DMS79 (cell line): ENCODE results near the gene GATAD2B.
"Not testable (repeated sequence)": the region's sequence is repeated elsewhere in the genome, so short reads cannot be mapped to it uniquely, and the experiment has no call there.

Source experiments
- DNase-seq: peaks from one replicate; lab custom pipeline; 2025; lab: John Stamatoyannopoulos, UW

GATAD2B gene

DNA sequence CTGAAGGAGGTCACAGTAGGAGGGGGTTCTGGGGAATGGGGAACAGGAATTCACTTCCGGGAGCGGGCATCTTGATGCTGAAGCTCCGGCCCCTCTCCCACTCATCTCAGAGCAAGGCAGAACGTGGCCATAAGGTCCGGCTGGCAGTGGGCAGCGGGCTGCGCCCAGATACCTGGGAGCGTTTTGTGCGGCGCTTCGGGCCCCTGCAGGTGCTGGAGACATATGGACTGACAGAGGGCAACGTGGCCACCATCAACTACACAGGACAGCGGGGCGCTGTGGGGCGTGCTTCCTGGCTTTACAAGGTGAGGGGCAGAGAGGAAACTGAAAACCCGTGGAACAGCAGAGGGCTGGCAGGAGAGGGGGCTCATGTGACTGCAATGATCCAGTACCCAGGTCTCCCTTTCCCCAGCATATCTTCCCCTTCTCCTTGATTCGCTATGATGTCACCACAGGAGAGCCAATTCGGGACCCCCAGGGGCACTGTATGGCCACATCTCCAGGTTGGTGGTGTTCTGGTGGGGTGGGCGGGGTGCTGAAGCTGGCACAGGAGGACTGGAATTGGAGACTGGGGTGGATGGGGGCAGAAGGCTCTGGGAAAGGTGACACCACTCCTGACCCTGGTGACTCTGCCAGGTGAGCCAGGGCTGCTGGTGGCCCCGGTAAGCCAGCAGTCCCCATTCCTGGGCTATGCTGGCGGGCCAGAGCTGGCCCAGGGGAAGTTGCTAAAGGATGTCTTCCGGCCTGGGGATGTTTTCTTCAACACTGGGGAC is 144.5 kb downstream of the GATAD2B start:
- no peak for DNase-seq

DNA sequence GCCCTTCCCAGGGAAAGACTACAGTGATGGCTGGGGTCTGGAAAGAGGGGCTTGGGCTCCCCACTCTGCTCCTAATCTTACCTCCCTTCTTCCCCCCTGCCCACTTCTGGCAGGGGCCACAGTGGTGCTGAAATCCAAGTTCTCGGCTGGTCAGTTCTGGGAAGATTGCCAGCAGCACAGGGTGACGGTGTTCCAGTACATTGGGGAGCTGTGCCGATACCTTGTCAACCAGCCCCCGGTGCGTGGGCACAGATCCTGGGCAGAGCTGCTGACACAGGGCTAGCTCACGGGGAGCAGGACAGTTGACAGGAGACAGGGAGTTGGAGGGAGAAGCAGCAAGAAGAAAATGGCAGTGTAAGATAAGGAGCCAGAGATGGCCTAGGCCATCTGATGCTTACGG is 145.1 kb downstream of the GATAD2B start:
- DNase-seq, result no peak

DNA sequence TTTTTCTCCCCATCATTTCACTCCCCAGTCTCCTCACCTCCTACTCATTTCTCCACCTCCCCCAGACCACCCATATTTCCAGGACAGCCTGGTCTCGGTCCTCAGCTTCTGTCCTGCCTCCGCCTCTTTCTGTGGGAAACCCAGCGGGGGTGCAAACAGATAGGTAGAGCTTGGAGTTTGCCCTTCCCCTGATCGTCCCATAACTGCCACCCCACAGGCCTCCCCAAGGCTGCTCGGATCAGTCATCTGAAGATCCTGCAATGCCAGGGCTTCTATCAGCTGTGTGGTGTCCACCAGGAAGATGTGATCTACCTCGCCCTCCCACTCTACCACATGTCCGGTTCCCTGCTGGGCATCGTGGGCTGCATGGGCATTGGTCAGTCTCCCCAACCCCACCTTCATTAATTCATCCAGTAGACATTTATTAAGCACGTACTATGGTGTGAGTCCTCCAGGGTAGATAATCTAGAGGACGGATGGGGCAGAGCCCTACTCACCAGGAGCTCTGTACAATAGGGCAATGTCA is 145.9 kb downstream of the GATAD2B start:
- DNase-seq, result no peak

DNA sequence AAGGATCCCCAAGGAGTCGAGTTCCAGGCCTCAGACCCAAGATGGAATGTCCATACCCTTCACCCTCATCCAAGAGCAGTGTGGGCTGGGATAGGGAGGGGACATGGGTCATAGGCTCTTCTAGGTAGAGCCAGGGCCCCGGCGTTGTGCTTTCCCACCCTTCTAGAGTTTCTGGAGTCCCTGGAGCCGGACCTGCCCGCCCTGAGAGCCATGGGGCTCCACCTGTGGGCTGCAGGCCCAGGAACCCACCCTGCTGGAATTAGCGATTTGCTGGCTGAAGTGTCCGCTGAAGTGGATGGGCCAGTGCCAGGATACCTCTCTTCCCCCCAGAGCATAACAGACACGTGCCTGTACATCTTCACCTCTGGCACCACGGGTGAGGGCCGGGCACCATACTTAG is 146.4 kb downstream of the GATAD2B start:
- DNase-seq, result peak; percentile 34

DNA sequence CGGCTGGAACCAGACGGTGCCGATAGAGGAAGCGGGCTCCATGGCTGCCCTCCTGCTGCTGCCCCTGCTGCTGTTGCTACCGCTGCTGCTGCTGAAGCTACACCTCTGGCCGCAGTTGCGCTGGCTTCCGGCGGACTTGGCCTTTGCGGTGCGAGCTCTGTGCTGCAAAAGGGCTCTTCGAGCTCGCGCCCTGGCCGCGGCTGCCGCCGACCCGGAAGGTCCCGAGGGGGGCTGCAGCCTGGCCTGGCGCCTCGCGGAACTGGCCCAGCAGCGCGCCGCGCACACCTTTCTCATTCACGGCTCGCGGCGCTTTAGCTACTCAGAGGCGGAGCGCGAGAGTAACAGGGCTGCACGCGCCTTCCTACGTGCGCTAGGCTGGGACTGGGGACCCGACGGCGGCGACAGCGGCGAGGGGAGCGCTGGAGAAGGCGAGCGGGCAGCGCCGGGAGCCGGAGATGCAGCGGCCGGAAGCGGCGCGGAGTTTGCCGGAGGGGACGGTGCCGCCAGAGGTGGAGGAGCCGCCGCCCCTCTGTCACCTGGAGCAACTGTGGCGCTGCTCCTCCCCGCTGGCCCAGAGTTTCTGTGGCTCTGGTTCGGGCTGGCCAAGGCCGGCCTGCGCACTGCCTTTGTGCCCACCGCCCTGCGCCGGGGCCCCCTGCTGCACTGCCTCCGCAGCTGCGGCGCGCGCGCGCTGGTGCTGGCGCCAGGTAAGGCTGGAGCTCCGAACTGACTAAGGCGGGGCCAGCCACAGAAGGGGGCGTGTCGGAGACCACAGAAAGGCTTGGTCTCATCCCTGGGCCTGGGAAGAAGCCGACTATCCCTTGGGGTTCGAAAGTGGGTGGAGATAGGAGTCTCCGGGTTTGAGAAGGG is 147.1 kb downstream of the GATAD2B start:
- peak; percentile 74 for DNase-seq

DNA sequence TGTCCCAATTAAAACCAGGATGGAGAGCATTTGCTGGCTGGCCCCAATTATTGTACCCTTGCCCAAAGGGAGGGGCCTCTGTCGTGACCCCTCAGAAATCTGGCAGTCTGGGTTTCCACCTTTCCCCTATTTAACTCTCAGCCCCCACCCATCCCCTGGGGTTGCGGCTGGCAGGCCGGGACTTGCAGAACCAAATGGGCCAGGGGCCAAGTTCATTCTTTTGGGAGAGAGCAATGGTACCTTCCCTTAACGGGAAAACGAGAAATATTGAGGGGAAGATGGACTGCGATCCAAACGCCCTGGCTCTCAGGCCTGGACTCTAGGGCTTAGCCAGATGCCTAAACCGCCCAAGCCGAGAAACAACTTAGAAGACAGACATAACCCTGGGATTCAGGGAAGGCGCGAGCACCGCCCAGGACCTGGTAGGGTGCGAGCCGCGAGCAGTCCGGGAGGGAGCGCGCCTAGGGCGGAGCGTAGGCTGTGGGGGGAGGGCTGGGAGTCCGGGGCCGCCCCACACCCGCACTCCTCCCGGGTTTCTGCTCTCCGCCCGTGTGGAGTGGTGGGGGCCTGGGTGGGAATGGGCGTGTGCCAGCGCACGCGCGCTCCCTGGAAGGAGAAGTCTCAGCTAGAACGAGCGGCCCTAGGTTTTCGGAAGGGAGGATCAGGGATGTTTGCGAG is 147.9 kb downstream of the GATAD2B start, which contains the start of gene SLC27A3:
Gene SLC27A3 (plus strand): TSS at position 628 of the 678 bp plus-strand sequence. CDS start 91 bp downstream, outside the sequence.
- DNase-seq, result peak; percentile 49

DNA sequence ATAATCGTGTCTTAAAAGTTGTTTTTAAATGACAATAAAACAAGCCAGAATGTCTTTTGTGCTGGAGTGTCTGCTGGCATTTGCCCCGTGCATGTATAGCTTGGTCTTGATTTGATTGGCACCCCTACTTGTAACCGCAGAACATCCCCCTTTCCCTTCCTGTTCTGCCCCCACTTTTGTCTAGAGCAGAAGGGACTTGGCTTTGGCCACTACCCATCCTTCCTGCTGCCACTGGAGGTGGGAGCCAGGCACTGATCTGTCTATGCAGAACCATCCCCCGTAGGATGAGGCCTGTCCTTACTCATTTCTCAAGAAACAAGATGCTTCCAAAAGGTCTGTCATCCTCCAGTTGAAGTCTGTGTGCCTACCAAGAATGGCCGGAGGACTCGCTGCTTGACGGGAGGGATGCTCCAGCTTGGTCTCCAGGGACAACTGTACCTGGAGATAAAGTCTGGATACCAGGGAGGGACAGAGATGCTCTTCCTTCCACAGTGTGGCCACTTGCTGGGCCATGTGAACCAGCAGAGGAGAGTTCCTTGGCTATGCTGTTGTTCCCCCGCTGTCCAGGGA is 148.7 kb downstream of the GATAD2B start:
- DNase-seq, result no peak

DNA sequence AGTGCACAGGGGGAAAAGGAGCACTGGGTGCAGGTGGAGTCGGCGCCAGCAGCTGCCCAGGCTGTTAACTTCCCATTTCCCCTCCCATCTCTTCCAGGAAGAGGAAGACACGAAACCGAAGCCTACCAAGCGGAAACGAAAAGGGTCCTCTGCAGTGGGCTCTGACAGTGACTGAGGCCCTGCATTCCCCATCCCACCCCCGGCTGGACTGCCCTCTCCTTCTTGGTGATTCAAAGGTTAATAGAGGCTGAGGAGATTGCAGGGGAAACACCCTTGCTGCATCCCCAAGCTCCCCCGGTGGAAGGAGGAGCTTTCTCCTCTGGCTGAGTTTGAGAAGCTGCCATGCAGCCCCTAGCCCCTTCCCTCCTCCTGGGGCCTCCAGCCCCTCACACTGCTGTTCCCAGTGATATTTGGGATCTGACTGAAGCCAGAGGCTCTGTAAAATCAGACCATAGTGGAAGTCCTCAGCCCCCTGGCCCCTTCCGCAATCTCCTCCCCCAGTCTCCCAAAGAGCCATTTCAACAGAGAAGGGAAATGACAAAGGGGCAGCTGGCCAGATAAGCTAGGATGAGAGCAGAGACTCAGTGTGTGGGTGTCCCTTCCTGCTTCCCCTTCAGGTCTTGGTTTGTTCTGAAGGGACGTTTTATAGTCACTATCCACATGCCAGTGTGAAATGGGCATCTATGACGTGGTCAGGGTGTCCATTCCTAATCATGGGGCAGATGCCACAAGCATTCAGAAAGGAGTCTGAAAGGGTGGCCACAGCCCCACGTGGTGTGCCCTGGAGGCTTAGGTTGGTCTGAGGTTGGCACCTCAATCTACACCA is 149.5 kb downstream of the GATAD2B start:
- DNase-seq, result no peak

DNA sequence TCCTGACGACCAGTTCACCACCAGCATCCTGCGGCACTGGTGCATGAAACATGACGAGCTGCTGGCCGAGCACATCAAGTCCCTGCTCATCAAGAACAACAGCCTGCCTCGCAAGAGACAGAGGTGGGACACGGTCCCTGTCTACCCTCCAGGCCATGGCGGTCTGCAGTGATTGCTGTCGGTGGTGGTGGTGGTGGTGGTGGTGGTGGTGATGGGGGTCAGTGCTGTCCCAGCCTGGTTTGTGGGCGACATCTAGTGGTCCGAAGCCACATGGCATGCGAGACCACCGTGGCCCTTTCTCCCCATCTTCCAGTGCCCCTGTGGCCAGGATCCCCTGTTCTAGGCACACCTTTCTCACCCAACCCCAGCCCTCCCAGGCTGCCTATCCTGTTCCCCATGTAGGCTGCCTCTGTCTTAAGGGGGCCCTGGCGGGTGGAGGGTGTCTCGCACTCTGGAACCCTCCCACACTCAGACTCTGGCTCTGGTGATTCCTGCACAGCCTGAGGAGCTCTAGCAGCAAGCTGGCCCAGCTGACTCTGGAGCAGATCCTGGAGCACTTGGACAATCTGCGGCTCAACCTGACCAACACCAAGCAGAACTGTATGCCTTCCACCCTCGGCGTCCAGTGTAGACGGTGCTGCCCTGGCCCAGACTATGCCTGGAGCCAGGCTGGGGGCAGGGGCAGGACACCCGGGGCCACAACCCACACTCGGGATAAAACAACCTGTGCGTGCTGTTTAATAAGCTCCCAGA is 150.8 kb downstream of the GATAD2B start:
- DNase-seq, result no peak

DNA sequence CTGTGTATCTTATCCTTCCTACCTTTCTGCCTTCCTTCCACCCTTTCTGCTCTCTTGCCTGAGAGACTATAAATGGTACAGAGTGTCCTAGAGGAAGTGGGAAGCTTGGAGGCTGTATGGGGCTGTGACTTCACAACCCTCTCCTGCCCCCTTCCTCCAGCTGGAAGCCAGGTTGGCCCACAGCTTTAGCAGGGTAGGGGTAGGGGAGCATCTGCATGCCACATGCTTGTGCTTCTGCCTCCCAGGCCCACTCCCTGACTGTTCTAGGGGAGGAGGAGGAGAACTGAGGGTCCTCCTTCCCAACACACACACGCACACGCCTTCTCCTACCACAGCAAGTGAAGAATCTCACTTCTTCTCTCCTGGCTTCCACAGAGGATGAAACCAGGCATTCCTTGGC is 151.5 kb downstream of the GATAD2B start:
- DNase-seq, result no peak

DNA sequence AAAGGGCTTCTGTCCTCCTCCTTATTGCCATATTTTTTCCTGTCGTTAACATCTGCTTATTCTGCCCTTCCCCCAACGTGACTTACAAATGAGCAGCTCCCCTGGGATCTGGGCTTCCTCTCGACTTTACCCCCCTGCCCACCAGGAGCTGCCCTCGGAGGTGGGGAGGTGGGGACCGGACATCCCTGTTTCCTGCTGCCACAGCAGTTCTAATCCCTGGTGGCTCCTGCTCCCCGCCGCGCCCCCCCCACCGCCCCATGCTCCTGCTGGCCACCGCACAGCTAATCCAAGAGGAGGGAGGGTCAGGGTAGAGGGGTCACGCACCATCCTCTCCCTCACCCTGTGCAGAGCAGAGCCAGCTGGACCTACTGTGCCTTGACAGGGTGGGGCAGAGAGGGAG is 152.0 kb downstream of the GATAD2B start:
- no peak for DNase-seq

DNA sequence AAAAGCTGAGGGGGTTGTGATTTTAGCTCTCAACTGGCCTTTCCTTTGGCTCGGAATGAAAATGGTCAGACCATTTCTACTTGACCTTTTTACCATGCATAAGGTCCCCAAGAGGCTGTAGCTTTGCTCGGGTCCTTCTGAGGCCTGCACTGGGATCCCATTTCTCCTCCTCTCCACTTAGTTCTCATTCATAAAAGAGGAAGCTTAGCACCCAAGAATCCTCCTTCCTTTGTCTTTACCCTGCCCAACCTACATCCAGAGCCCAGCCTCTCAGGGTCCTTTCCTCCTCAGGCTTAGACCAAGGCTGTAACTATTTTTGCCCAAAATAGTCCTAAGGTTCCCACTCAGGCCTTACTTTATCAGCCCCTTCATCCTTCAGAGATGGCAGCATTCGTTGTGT is 153.6 kb downstream of the GATAD2B start:
- no peak for DNase-seq

DNA sequence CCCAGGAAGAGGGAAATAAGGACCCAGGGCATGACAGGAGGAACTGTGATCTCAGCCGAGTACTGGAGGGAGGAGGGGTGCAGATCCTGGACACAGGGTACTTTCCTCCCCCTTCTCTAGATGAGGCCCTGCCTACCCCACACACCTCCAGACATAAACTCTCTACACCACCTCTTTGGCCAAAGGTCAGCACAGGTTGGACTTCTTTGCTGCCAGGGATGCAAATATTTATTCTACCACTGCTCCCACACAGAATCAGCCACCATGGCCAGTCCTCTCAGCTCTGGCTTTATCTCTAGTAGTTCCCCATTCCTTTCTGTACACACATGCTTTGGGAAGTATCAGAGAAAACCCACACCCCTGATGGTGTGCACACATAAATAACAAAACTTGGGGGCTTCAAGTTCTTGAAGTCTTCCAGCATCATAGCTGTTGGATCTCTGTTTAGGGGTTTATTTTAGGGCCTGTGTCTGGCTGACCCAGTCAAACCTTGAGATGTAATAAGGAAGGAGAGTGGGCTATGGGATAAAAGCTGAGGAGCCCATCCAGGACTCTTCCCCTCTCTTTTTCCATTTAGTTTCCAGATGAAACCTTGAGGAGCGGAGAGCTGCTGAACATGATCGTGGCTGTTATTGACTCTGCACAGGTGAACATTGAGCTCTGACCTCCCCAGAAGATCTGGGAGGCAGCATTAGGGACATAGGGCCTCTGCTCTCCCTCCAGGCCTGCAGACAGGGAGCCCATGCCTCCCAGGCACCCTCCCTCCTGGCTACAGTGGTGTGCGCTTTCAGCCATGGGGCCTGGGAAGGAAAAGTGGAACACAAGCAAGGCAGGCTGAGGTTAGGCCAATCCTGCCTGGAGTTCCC is 154.2 kb downstream of the GATAD2B start:
- DNase-seq, result no peak

DNA sequence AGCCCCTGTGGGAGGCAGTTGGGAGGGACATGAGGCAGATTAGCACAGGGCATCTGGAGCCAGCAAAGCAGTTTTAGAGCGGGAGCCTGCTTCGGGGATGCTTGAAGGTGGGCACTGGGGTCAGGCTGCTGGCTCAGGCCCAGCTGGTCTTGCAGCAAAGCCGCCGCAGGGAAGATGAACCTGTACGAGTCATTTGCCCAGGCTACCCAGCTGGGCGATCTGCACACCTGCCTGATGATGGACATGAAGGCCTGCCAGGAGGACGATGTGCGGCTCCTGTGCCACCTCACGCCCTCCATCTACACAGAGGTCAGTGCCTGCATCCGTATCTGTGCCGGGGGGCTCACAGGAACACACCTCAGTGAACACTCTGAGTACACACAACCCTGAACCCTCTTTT is 155.3 kb downstream of the GATAD2B start:
- no peak for DNase-seq

DNA sequence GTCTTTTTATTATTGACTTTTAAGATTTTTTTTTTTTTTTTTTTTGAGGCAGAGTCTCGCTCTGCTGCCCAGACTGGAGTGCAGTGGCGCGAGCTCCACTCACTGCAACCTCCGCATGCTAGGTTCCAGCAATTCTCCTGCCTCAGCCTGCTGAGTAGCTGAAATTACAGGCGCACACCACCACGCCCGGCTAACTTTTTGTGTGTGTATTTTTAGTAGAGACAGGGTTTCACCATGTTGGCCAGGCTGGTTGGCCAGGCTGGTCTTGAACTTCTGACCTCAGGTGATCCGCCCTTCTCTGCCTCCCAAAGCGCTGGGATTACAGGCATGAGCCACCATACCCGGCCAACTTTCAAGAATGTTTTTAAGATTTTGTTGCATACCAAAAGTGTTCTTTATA is 156.1 kb downstream of the GATAD2B start:
- not testable (repeated sequence) for DNase-seq

DNA sequence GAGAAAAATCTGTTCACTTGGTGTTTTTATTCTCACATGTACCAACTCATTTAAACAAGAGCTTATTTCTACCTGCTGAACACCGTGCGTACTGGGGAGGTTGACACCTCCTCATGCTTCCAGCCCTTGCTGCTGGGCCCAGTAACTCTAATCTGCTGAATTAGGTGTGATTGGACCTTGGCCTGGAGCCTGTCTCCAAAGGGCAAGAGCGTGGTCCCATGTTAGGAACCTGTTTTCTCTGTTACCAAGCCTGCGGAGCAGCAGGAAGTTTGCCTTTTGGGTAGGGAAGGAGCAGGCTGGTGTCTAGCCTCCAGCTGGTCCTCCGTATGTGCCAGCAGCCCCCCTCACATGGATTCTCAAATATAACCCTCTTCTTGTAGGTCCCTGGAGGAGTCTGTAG is 158.5 kb downstream of the GATAD2B start:
- DNase-seq, result no peak

DNA sequence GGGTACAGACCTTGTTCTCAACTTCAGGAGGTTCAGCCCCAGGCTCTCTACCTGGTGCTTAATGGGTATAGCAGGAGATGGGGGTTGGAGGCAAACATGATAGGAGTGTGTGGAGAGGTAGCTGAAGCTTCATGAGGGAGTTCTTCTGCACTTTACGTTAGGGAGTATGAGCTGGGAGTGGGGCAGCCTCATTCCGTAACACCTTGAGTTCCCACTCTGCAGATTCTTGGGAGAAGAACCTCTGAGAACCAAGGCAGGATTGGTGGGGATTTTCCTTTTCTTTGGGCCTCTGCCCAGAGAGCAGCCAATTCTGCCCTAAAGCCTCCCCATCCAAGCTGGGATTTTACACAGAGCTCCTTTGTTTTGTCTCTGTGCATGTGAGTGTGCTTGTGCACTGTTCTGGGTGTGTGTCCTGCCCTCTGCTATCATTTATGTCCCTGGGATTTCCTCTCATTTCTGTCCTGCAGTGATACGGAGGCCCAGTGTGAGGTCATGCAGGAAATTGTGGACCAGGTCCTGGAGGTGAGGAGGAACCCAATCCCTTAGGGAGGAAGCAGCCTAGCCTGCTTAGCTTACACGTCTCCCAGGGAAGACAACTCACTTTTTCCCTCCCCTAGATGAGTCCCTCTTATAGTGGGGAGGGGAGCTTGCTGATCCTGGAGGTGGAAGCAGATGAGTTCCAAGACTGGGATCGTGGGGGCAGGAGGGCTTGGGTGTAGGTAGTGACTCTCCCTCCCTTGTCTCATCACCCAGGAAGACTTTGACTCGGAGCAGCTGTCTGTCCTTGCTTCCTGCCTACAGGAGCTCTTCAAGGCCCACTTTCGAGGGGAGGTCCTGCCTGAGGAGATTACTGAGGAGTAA is 159.2 kb downstream of the GATAD2B start:
- DNase-seq, result no peak

DNA sequence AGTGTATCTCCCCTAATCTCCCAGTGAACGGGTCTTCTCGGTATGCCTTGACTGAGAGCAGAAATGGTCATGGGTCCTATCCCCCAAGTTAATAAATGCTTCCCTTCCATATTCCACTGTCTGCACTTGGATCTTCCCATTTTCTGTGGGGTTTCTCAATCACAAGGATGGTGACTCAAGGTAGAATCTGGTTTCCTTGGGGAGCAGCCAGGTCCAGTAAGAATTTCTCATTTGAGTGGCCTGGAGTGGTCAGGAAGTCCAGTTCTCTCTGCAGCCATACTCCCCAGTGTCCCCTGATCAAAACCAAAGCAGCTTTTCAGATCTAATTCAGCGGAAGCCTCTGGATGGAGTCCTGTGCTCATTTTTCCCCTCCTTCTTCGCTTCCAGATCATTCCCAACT is 162.3 kb downstream of the GATAD2B start:
- DNase-seq, result no peak
